H1 (cell line): ENCODE data around the gene CFLAR.

Source experiments
- BCL11A ChIP-seq, 2 experiments: IDR thresholded peaks; one replicate each; pipeline ENCODE4 v1.6.1; 2011; ENCODE audit warnings: low read depth in 2 of 2, low read length in 2 of 2, mild to moderate bottlenecking in 2 of 2
- CEBPB ChIP-seq: IDR thresholded peaks from 2 replicates; pipeline ENCODE4 v1.6.1; 2012; ENCODE audit warnings: low read depth, low read length
- CHD1 ChIP-seq: IDR thresholded peaks from 2 replicates; pipeline ENCODE4 v1.6.1; 2012; ENCODE audit warnings: low read depth, low read length, improper control_type of control experiment
- CTCF ChIP-seq, 3 experiments: IDR thresholded peaks; 1 replicate in 2 of 3; 2 replicates in 1 of 3; pipeline versions ENCODE4 v1.5.1 to v1.6.1; 2011; ENCODE audit warnings: low read length in 3 of 3, mild to moderate bottlenecking in 3 of 3, inconsistent platforms in 2 of 3, low read depth in 1 of 3, moderate library complexity in 1 of 3; ENCODE audit not compliant: insufficient read depth in 1 of 3; ENCODE audit errors: control extremely low read depth in 1 of 3
- EZH2 ChIP-seq: fragments of 200-600 bp; sonication (generic); IDR thresholded peaks from 2 replicates; pipeline ENCODE4 v1.7.1; 2012; ENCODE audit warnings: low read depth, mild to moderate bottlenecking, moderate library complexity, low read length, inconsistent platforms; ENCODE audit not compliant: severe bottlenecking
- GABPA ChIP-seq: IDR thresholded peaks from 2 replicates; pipeline ENCODE4 v1.6.1; 2011; ENCODE audit warnings: mild to moderate bottlenecking, low read length, moderate library complexity, borderline replicate concordance; ENCODE audit not compliant: insufficient read depth
- GTF2F1 ChIP-seq: IDR thresholded peaks from 2 replicates; pipeline ENCODE4 v1.6.1; 2012; ENCODE audit warnings: low read depth, low read length, improper control_type of control experiment, borderline replicate concordance
- JUND ChIP-seq: IDR thresholded peaks from 2 replicates; pipeline ENCODE4 v1.6.1; 2011; ENCODE audit warnings: mild to moderate bottlenecking, improper control_type of control experiment, low read length
- POLR2A ChIP-seq, 2 experiments: IDR thresholded peaks; 1 replicate in 1 of 2; 2 replicates in 1 of 2; pipeline ENCODE4 v1.6.1; 2011; ENCODE audit warnings: low read depth in 2 of 2, low read length in 2 of 2, mild to moderate bottlenecking in 2 of 2; ENCODE audit errors: control extremely low read depth in 1 of 2
- POLR2AphosphoS5 ChIP-seq: IDR thresholded peaks from 2 replicates; pipeline ENCODE4 v1.6.1; 2011; ENCODE audit warnings: low read depth, low read length
- RAD21 ChIP-seq, 2 experiments: IDR thresholded peaks in 1 of 2; conservative IDR thresholded peaks in 1 of 2; 2 replicates each; pipeline ENCODE4 v1.6.1; 2011; ENCODE audit warnings: low read depth in 2 of 2, low read length in 2 of 2, improper control_type of control experiment in 1 of 2, inconsistent platforms in 1 of 2, mild to moderate bottlenecking in 1 of 2, moderate library complexity in 1 of 2
- SAP30 ChIP-seq: fragments of 300-600 bp; sonication (generic); IDR thresholded peaks from 2 replicates; pipeline ENCODE4 v1.7.1; 2012; ENCODE audit warnings: low read length, moderate library complexity, mild to moderate bottlenecking, inconsistent platforms; ENCODE audit not compliant: insufficient read depth, insufficient replicate concordance
- SIN3A ChIP-seq, 2 experiments: IDR thresholded peaks in 1 of 2; conservative IDR thresholded peaks in 1 of 2; 2 replicates each; pipeline ENCODE4 v1.6.1; 2011 to 2012; ENCODE audit warnings: low read length in 2 of 2, improper control_type of control experiment in 1 of 2, low read depth in 1 of 2, mild to moderate bottlenecking in 1 of 2
- TAF1 ChIP-seq: IDR thresholded peaks from 2 replicates; pipeline ENCODE4 v1.6.1; 2011; ENCODE audit warnings: mild to moderate bottlenecking, low read depth, low read length

- TF ChIP-seq EZH2 (no peak), POLR2A (IDR thresholded peaks at IDR 0.05; ENCODE audit: control extremely low read depth in 1 of 2, low read depth in 2 of 2, low read length in 2 of 2) (no peak), CTCF (IDR thresholded peaks at IDR 0.05; ENCODE audit: control extremely low read depth in 1 of 3, insufficient read depth in 1 of 3, low read depth in 1 of 3, low read length in 3 of 3) (no peak), GABPA (no peak), BCL11A (IDR thresholded peaks at IDR 0.05; ENCODE audit: low read depth in 2 of 2, low read length in 2 of 2) (no peak), SAP30 (no peak), RAD21 (IDR thresholded peaks at IDR 0.05 in 1 of 2, conservative IDR thresholded peaks at IDR 0.05 in 1 of 2; ENCODE audit: low read depth in 2 of 2, low read length in 2 of 2) (no peak), CEBPB (no peak), TAF1 (no peak), GTF2F1 (no peak), SIN3A (conservative IDR thresholded peaks at IDR 0.05 in 1 of 2, IDR thresholded peaks at IDR 0.05 in 1 of 2; ENCODE audit: low read depth in 1 of 2, low read length in 2 of 2) (no peak), JUND (no peak), CHD1 (no peak), POLR2AphosphoS5 (no peak)
Measured at GRCh38 chr2:201070948-201071478, 45.0 kb upstream of the CFLAR start.
